A172 (cell line): ENCODE results near the gene CHD1L. TPM values are rescaled to one million over a fixed set of nuclear protein-coding genes. Genes with fewer than 3 reads are reported as not detected.

Experiments
- total RNA-seq: library from RNA; depleted of rRNA; stranded (reverse); fragments of >200 nt; shearing (Covaris generic); gene quantifications from 2 replicates; pipeline ENCODE4 v1.2.3, GENCODE V29; 2014; rRNA removed

CHD1L gene
- total RNA-seq, 1 experiment from 2014 or later: 41.4 TPM

Other genes with a start within 250 kb of the CHD1L start
- 6.4 and 7.0 TPM in 2 replicates for gene PRKAB2, start 70.2 kb upstream of the CHD1L start, total RNA-seq
- gene FMO5, start 17.3 kb upstream of the CHD1L start, total RNA-seq: 0.48 TPM in 1 of 2 replicates, not detected in the other